Activated naive CD4-positive, alpha-beta T cell treated with anti-CD3 and anti-CD28 coated beads, Interleukin-2, amount 10 ng/mL, durations not matched to agents 7 days and 5 days (primary cell): ENCODE results near the gene LOXHD1.

Source experiments
- CTCF ChIA-PET: fragments of 350-600 bp; sonication (Branson Sonifier 250); formaldehyde crosslinking; loops from one replicate; lab custom pipeline; 2021; ENCODE audit warnings: antibody characterized with exemption; lab: Charles Lee
- DNase-seq: peaks from one replicate; pipeline ENCODE4 v3.0.0-alpha.2; 2020
- H3K27ac Mint-ChIP-seq: one replicate; pipeline ENCODE4 v1.8.0; 2021; ENCODE audit warnings: mild to moderate bottlenecking, moderate library complexity, mixed read lengths
- H3K27me3 Mint-ChIP-seq: one replicate; pipeline ENCODE4 v1.8.0; 2021; ENCODE audit warnings: mild to moderate bottlenecking, mixed read lengths
- H3K36me3 Mint-ChIP-seq: one replicate; pipeline ENCODE4 v1.8.0; 2021; ENCODE audit warnings: mixed read lengths
- H3K4me1 Mint-ChIP-seq: one replicate; pipeline ENCODE4 v1.8.0; 2021; ENCODE audit warnings: mixed read lengths
- H3K4me3 Mint-ChIP-seq: one replicate; pipeline ENCODE4 v1.8.0; 2021; ENCODE audit warnings: mild to moderate bottlenecking, moderate library complexity, mixed read lengths
- H3K9me3 Mint-ChIP-seq: one replicate; pipeline ENCODE4 v1.8.0; 2021; ENCODE audit warnings: mixed read lengths

LOXHD1 gene

DNA sequence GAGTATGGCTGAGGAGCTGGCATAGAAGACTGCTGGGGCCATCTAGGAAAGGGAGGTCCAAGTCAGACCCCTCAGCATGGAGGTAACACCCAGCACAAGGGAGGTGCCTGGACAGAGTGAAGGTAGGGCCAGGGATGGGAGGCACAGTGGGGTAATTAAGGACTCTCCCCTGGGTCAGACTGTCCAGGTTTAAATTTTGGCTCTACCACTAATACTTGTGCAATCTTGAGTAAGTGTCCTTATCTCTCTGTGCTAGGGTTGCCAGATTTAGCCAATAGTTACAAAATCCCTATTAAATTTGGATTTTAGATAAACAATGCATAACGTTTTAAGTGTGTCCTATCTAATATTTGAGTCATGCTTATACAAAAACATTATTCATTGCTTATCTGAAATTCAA lies 109.5 kb downstream of the LOXHD1 start:
- CTCF ChIA-PET: no interaction called here
- Mint-ChIP-seq H3K4me1 (no peaks in the 10 kb centered on the region), H3K4me3 (no peak overlapping the region), H3K9me3 (no peaks in the 10 kb centered on the region), H3K36me3 (no peaks in the 10 kb centered on the region), H3K27ac (no peak overlapping the region), H3K27me3 (peaks cover 5% of the 10 kb centered on the region)
- DNase-seq: no peak

DNA sequence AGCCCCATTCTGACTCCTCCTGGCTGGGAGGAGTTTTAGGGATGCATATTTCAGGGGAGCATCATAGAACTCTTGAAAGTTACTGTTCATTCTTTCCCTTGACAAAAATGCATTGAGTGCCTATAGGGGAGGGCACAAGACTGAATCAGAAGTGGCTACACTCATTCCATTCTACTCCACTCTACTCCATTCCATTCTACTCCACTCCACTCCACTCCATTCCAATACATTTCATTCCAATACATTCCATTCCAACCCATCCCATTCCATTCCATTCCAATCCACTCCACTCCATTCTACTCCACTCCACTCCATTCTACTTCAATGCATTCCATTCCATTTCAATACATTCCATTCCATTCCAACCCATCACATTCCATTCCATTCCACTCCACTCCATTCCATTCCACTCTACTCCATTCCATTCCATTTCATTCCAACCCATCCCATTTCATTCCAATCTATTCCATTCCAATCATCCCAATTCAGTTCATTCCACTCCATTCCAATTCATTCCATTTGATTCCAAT lies 110.8 kb downstream of the LOXHD1 start:
- Mint-ChIP-seq H3K27me3 (peaks cover 5% of the 10 kb centered on the region), H3K4me3 (no peak overlapping the region), H3K9me3 (no peaks in the 10 kb centered on the region), H3K27ac (no peak overlapping the region), H3K4me1 (peaks cover 4% of the 10 kb centered on the region), H3K36me3 (no peaks in the 10 kb centered on the region)
- CTCF ChIA-PET: no interaction called here
- DNase-seq: no peak

DNA sequence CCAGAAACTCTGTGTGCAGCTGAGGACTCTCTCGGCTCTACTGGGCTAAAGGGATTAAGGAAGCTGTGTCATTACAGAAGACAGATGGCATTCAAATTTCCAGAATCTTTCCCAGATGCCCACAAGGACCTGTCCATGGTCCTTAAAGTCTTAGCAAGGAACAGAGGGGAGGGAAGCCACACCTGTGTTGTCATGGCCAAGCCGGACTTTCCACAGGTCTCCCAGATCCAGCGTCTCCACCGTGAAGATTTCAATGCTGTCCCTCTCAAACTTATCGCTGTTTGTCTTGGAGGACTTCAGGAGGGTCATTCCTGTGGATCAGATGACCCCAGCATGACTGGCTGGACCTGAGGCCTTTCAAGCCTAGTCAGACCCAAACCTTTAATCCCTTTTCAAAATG lies 114.5 kb downstream of the LOXHD1 start:
- peaks cover 4% of the 10 kb centered on the region for H3K4me1 Mint-ChIP-seq
- DNase-seq: no peak
- CTCF ChIA-PET: no interaction called here

DNA sequence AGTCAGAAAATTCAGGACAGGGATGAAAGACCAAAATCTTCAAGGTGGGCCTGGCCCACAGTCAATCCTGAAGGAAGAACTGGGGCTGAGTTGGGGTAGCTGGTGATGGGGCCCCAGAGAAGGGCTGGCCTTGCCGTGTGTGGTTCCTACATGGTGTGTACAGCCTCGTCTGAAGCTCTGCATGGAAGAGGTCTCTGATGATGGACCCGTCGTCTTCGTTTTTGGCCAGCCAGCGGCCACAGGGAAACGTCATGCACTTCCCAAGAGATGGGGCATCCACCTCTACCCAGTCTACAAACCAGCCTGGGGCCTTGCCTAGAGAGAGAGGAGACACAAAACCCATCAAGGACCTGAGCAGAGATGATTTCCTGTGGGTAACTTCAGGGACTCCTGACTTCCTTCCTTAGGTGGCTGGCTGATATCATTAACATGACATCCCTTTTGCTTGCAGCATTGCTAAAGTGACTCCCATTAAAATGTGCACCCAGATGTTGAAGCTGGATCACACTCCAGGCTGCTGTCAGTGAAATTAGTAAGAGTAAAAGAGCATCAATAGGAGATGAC lies 115.3 kb downstream of the LOXHD1 start:
- DNase-seq: no peak
- H3K4me3 Mint-ChIP-seq: no peak overlapping the region
- CTCF ChIA-PET: no interaction called here
- no peaks in the 10 kb centered on the region for H3K27me3 Mint-ChIP-seq
- peaks cover 4% of the 10 kb centered on the region for H3K4me1 Mint-ChIP-seq
- no peaks in the 10 kb centered on the region for H3K36me3 Mint-ChIP-seq
- no peak overlapping the region for H3K27ac Mint-ChIP-seq
- H3K9me3 Mint-ChIP-seq: no peaks in the 10 kb centered on the region

More for the DNA sequence above, 114.5 kb downstream of the LOXHD1 start:
- no peaks in the 10 kb centered on the region for H3K9me3 Mint-ChIP-seq
- no peak overlapping the region for H3K4me3 Mint-ChIP-seq
- H3K36me3 Mint-ChIP-seq: no peaks in the 10 kb centered on the region
- H3K27ac Mint-ChIP-seq: no peak overlapping the region
- H3K27me3 Mint-ChIP-seq: no peaks in the 10 kb centered on the region

DNA sequence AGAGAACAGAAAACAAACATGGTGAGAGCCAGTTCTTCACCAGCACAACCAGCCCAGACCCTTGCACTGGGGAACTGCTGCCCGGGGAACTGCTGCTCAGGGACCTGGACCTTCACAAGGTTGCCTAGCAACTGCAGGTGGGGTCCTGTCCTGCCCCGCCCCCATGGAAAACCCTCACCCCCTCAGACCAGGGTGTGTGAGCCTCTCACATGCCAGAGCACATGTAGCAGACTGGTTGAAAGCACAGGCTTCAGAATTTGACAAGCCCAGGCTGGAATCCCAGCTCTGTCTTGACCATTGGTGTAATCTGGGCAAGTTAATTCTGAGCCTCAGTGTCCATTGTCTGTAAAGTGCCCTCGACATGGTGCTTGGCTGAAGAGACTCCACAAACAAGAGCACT lies 118.6 kb downstream of the LOXHD1 start:
- CTCF ChIA-PET: no interaction called here
- no peak overlapping the region for H3K27ac Mint-ChIP-seq
- H3K4me1 Mint-ChIP-seq: peaks cover 4% of the 10 kb centered on the region
- no peaks in the 10 kb centered on the region for H3K36me3 Mint-ChIP-seq
- H3K9me3 Mint-ChIP-seq: no peaks in the 10 kb centered on the region
- no peak for DNase-seq
- H3K4me3 Mint-ChIP-seq: no peak overlapping the region
- H3K27me3 Mint-ChIP-seq: peaks cover 4% of the 10 kb centered on the region

DNA sequence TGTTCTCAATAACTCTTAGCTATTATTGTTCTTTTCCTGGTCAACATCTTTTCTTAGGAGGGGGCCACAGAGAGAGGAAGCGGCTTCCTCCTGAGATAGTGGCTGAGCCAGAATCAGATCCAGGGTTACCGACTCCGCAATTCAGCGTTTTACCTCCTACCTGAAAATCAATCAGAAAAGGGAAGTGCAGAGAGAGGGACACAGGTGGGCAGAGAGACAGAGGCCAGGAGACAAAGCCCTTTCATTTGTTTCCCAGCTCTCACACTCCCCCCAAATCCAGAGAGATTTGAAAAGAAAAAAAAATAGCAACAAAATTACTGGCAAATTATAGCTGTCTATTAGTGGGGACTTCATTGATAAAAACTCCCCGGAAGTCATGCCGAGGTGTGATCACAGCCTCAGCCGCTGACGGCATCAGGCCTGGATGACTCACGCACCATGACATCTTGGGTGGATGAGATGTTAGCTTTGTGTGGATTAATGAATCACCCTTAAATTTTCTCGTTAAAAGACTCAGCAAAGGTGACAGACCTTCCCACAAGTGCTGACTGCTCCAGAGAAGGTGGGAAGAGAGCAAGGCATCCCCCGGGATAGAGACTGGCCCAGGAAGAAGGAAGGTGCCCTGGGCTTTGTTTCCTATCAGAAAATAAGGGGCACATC lies 120.7 kb downstream of the LOXHD1 start:
- CTCF ChIA-PET: interaction anchor here (0.7 kb wide), 1 partner anchor 584 kb away, joined by 3 read pairs; no protein-coding TSS in a partner anchor

DNA sequence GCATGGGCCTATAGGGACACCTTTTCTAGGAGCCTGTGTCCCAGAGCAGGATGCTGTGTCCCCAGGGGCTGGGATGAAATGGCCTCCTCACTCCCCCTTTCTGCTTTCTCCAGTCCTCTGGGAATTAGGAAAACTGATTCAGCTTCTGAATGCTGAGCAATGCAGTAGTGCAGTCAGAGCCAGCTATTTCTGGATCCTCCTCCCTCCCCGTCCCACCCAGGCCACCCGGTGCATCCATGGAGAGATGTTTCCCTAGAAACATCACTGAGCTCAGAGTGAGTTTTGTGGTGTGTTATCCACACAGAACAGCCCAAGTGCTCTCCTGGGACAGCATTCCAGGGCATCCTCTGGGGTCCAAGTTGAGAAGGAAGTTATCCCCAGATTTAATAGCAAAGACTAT lies 125.5 kb downstream of the LOXHD1 start:
- H3K4me3 Mint-ChIP-seq: no peak overlapping the region
- no peaks in the 10 kb centered on the region for H3K9me3 Mint-ChIP-seq
- H3K27ac Mint-ChIP-seq: no peak overlapping the region
- DNase-seq: no peak
- no peaks in the 10 kb centered on the region for H3K4me1 Mint-ChIP-seq
- H3K27me3 Mint-ChIP-seq: peaks cover 14% of the 10 kb centered on the region
- no peaks in the 10 kb centered on the region for H3K36me3 Mint-ChIP-seq
- CTCF ChIA-PET: no interaction called here

More for the DNA sequence above, 120.7 kb downstream of the LOXHD1 start:
- no peaks in the 10 kb centered on the region for H3K9me3 Mint-ChIP-seq
- H3K4me1 Mint-ChIP-seq: no peaks in the 10 kb centered on the region
- H3K4me3 Mint-ChIP-seq: no peak overlapping the region
- H3K27me3 Mint-ChIP-seq: peaks cover 4% of the 10 kb centered on the region
- H3K27ac Mint-ChIP-seq: no peak overlapping the region
- H3K36me3 Mint-ChIP-seq: no peaks in the 10 kb centered on the region
- DNase-seq: no peak

DNA sequence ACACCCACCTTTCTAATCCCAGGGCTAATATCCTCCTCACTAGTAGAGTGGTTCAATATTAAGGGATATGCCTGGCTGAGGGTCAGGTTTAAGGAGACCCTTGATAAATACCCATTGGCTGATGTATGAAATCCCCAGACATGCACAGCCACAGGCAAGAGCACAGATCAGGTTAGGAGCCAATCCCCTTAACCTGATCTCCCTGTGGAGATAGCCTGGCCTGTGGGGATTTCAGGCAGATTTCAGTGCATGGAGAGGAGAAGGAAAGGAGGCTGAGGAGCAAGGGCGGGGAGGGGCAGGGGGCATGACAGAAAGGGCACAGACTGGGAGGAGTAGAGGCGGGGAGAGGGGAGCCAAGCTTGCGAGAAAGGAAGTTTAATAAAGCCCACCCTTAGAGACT lies 129.0 kb downstream of the LOXHD1 start:
- Mint-ChIP-seq H3K4me1 (no peaks in the 10 kb centered on the region), H3K27ac (no peak overlapping the region), H3K27me3 (peaks cover 18% of the 10 kb centered on the region), H3K4me3 (no peak overlapping the region), H3K36me3 (no peaks in the 10 kb centered on the region), H3K9me3 (no peaks in the 10 kb centered on the region)
- no peak for DNase-seq
- CTCF ChIA-PET: interaction anchor here (1.6 kb wide), 1 partner anchor 130 kb away, joined by 3 read pairs; no protein-coding TSS in a partner anchor

DNA sequence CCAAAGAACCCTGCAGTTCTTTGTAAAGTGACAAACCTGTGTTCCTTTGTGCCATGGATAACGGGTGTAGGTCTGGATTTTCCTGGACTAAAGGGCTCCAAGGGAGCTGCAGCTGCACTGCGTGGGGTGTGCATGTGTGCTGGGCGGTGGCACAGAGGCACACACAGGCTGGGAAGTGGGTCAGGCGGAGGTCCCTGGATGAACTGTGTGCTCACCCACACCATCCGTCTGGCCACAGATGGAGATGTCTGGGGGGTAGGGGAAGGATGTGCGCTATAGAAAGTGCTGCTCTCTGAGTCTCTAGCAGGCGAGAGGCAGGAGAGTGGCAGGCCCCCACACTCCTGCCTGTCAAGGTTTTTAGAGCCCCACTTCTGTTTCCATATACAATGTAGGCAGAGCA lies 137.2 kb downstream of the LOXHD1 start:
- no peaks in the 10 kb centered on the region for H3K4me1 Mint-ChIP-seq
- H3K27ac Mint-ChIP-seq: no peak overlapping the region
- no peaks in the 10 kb centered on the region for H3K36me3 Mint-ChIP-seq
- no peak overlapping the region for H3K4me3 Mint-ChIP-seq
- no peaks in the 10 kb centered on the region for H3K9me3 Mint-ChIP-seq
- CTCF ChIA-PET: no interaction called here
- DNase-seq: no peak
- peaks cover 4% of the 10 kb centered on the region for H3K27me3 Mint-ChIP-seq

DNA sequence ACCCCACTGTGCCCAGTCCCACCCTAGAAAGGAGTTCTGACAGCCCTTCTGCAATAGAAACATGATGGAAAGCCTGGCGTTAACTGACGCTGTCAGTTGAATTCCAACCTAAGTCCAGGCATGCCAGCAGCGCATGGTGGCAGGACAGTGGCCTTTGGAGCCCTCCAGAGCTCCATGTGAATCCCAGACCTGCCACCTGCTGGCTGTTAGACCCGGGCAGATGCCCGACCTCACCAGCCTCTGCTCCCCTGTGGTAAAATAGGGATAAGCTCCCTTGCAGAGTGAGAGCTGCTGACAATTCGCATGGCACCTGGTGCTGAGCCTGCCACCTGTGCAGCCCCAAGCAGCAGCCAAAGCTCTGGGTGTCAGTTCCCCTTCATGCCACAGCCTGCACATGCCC lies 138.6 kb downstream of the LOXHD1 start:
- no peak overlapping the region for H3K4me3 Mint-ChIP-seq
- no peaks in the 10 kb centered on the region for H3K4me1 Mint-ChIP-seq
- no peaks in the 10 kb centered on the region for H3K9me3 Mint-ChIP-seq
- no peak overlapping the region for H3K27ac Mint-ChIP-seq
- H3K36me3 Mint-ChIP-seq: no peaks in the 10 kb centered on the region
- no peak for DNase-seq
- peaks cover 12% of the 10 kb centered on the region for H3K27me3 Mint-ChIP-seq
- CTCF ChIA-PET: interaction anchor here (0.6 kb wide), 1 partner anchor 12 kb away, joined by 3 read pairs; no protein-coding TSS in a partner anchor

DNA sequence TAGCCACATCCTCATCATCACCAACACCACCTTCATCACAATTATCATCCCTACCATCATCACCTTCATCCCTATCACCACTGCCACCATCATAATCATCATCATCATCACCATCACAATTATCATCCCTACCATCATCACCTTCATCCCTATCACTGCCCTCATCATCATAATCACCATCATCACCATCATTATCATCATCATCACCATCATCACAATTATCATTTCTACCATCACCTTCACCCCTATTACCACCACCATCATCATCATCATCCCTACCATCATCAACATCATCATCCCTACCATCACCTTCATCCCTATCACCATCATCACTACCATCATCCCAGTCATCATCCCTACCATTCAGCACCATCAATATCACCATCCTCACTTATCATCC lies 140.5 kb downstream of the LOXHD1 start:
- CTCF ChIA-PET: interaction anchor here (1.2 to 2.3 kb wide), 3 partner anchors 141 to 343 kb away, joined by 3 to 6 read pairs (median 3); a partner anchor contains a TSS
- Mint-ChIP-seq H3K4me1 (no peaks in the 10 kb centered on the region), H3K9me3 (no peaks in the 10 kb centered on the region)

DNA sequence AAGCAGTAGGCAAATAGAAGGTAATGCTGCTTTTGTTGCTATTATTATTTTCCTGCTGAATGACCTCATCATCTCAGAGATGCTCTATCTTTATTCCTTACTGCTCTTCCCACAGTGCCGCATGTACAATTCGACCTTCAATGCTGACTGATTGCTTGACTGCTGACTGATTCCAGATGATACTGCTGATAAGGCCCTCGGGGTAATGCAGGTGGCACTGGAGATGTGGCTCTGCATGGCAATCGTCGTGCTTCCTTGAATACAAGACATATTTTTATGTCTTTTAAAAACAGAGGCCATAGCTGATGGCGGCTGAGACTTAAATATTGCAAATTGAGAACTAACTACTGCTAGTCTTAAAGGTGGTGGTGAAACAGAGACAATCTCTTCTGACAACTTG lies 146.6 kb downstream of the LOXHD1 start:
- H3K27ac Mint-ChIP-seq: no peak overlapping the region
- peaks cover 18% of the 10 kb centered on the region for H3K27me3 Mint-ChIP-seq
- H3K4me3 Mint-ChIP-seq: no peak overlapping the region
- CTCF ChIA-PET: no interaction called here
- H3K4me1 Mint-ChIP-seq: no peaks in the 10 kb centered on the region
- no peak for DNase-seq
- H3K9me3 Mint-ChIP-seq: no peaks in the 10 kb centered on the region
- no peaks in the 10 kb centered on the region for H3K36me3 Mint-ChIP-seq

More for the DNA sequence above, 140.5 kb downstream of the LOXHD1 start:
- peaks cover 12% of the 10 kb centered on the region for H3K27me3 Mint-ChIP-seq
- H3K4me3 Mint-ChIP-seq: no peak overlapping the region
- DNase-seq: no peak
- H3K27ac Mint-ChIP-seq: no peak overlapping the region
- no peaks in the 10 kb centered on the region for H3K36me3 Mint-ChIP-seq

DNA sequence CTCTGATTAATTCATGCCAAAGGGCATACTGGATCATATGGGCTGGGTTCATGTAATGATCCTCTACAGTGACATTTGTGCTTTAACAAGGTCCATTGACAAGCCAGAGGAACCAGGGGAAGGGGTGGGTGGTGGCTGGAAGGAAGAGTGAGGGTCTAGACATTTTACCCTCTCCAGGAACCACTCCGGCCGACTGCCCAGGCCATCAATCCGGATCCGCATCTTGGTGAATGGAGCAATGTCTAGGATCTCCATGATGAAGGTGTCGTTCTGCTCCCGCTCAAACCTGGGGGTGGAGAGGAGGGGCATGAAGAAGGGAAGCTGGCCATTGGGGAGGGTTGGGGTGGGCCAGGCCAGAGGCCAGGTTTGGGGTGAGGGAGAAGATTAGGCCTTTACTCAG lies 147.5 kb downstream of the LOXHD1 start:
- H3K27ac Mint-ChIP-seq: no peak overlapping the region
- no peaks in the 10 kb centered on the region for H3K36me3 Mint-ChIP-seq
- no peak overlapping the region for H3K4me3 Mint-ChIP-seq
- DNase-seq: no peak
- H3K4me1 Mint-ChIP-seq: no peaks in the 10 kb centered on the region
- peaks cover 18% of the 10 kb centered on the region for H3K27me3 Mint-ChIP-seq
- no peaks in the 10 kb centered on the region for H3K9me3 Mint-ChIP-seq
- CTCF ChIA-PET: no interaction called here

DNA sequence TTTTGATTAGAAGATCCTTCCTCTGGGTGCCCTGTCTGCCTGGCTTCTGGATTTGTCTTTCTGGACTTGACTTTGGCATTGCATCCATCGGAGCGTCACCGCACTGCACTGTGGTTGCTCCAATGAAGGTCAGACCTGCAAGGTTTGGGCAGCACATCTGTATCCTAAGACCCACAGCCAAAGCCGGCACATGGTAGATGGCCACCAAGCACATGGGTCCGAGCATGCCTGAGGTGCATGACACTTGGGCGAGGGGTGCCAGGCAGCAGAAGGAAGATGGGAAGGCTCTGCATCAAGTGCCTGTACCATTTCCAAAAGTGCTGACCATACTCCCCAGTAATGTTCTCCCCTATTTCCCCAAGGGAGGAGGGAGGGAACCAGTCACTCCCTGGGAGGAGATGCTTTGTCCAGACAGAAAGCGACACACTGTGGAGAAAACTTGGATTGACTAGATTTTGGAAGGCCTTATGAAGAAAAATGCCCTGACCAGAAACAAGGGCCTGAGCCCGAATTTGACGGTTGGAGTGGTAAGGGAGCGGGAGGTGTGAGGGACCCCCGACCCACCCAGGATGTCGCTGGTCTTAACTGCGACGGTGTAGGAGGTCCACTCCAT lies 149.9 kb downstream of the LOXHD1 start:
- Mint-ChIP-seq H3K4me1 (no peaks in the 10 kb centered on the region), H3K9me3 (no peaks in the 10 kb centered on the region), H3K36me3 (no peaks in the 10 kb centered on the region), H3K4me3 (no peak overlapping the region), H3K27me3 (peaks cover 11% of the 10 kb centered on the region), H3K27ac (no peak overlapping the region)
- DNase-seq: no peak
- CTCF ChIA-PET: no interaction called here

DNA sequence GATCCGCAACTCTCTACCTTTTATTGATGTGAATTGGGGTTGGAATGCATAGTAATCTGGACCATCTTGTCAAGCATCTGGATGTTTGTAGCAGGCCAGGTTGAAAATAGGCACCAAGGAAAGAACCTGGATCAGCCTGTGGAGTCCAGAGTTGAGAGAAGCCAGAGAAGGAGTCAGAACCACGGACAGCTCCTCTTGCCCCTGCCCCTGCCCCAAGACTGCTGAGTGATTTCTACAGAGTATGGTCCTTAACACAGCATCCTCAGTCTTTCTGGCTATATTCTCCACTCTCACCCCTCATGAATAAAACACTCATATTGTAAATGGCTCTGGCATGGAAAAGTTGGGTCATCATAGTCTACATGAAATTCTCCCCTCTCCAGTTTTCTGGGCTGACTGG lies 154.6 kb downstream of the LOXHD1 start:
- no peaks in the 10 kb centered on the region for H3K36me3 Mint-ChIP-seq
- CTCF ChIA-PET: no interaction called here
- H3K4me1 Mint-ChIP-seq: no peaks in the 10 kb centered on the region
- no peak overlapping the region for H3K4me3 Mint-ChIP-seq
- peak; percentile 56 for DNase-seq
- no peak overlapping the region for H3K27ac Mint-ChIP-seq
- no peaks in the 10 kb centered on the region for H3K27me3 Mint-ChIP-seq
- no peaks in the 10 kb centered on the region for H3K9me3 Mint-ChIP-seq
